ENCODE measurements around the gene SLC39A9. TPM values are rescaled to one million over a fixed set of nuclear protein-coding genes. Genes with fewer than 3 reads are reported as not detected.

Gene SLC39A9
- total and polyA plus RNA-seq, 10 of the 15 experiments (the other 5 are each of a cell fraction or from before 2014, with no cell fraction given), result 19.9 to 109 (median 46.9) TPM

GRCh38 chr14:69354383-69355153, 43.9 kb upstream of the SLC39A9 start (continued):
- TF ChIP-seq RAD21 (IDR thresholded peaks at IDR 0.05; ENCODE audit: insufficient read depth, low read depth, low read length) (no peak; the same call in 1 of the 2 replicates), SRF (IDR thresholded peaks at IDR 0.05; ENCODE audit: low read depth in 2 of 2, low read length in 2 of 2) (no peak), MLLT1 (IDR thresholded peaks at IDR 0.05) (0 out of 2 replicates have a peak, but pooled peaks have one; percentile 19), NKRF (conservative IDR thresholded peaks at IDR 0.05) (no peak), EZH2 (IDR thresholded peaks at IDR 0.05; ENCODE audit: borderline replicate concordance, control insufficient read depth, low read depth, low read length) (no peak), JUNB (IDR thresholded peaks at IDR 0.05) (peak; percentile 35; the same call in 1 of the 2 replicates), CEBPB (IDR thresholded peaks at IDR 0.05; ENCODE audit: borderline replicate concordance in 1 of 2, low read depth in 2 of 2, low read length in 2 of 2) (no peak), TCF12 (IDR thresholded peaks at IDR 0.05; ENCODE audit: low read depth, low read length) (peak; percentile 93), GABPA (IDR thresholded peaks at IDR 0.05; ENCODE audit: low read depth) (no peak), ZBTB40 (IDR thresholded peaks at IDR 0.05; ENCODE audit: borderline replicate concordance) (no peak), RUNX3 (IDR thresholded peaks at IDR 0.05; ENCODE audit: low read length) (peak; percentile 60), YY1 (IDR thresholded peaks at IDR 0.05; ENCODE audit: low read depth, low read length) (peak; percentile 43; the same call in 1 of the 2 replicates), HDAC2 (IDR thresholded peaks at IDR 0.05) (no peak), CHD1 (IDR thresholded peaks at IDR 0.05; ENCODE audit: low read depth, low read length) (no peak), IRF3 (IDR thresholded peaks at IDR 0.05) (no peak), NBN (IDR thresholded peaks at IDR 0.05) (peak; percentile 85), CHD4 (IDR thresholded peaks at IDR 0.05) (no peak), MEF2A (IDR thresholded peaks at IDR 0.05; ENCODE audit: insufficient read depth, low read depth, low read length) (peak; percentile 63; the same call in 1 of the 2 replicates), NFYA (IDR thresholded peaks at IDR 0.05; ENCODE audit: borderline replicate concordance, low read depth, low read length) (no peak), BMI1 (IDR thresholded peaks at IDR 0.05; ENCODE audit: borderline replicate concordance) (peak; percentile 91), BACH1 (IDR thresholded peaks at IDR 0.05; ENCODE audit: borderline replicate concordance) (no peak), ASH2L (IDR thresholded peaks at IDR 0.05; ENCODE audit: borderline replicate concordance, low read depth) (no peak)
